Pancreas (tissue), 10 donors: ENCODE data around the gene MARCHF7. TPM values are rescaled to one million over a fixed set of nuclear protein-coding genes. Genes with fewer than 3 reads are reported as not detected.
A peak's percentile ranks its signal among the peaks of the same experiment; 100 is the strongest.

Experiments used
- ATAC-seq, 4 donors: fragments of 200-7000 bp; cut with Tn5 transposase; one replicate each; pipeline versions ENCODE4 v1.8.0 to v1.9.1; 2020; ENCODE audit warnings: mild to moderate bottlenecking in 4 of 4, moderate library complexity in 4 of 4
- DNase-seq, 6 donors: peaks; one replicate each; pipeline ENCODE4 v3.0.0-alpha.2; 2020
- FAIRE-seq: peaks from 2 replicates; lab custom pipeline; 2012; peaks lifted over from hg19 to GRCh38; lab: Jason Lieb, UNC
- H3K27ac ChIP-seq, 4 donors: fragments of 200-600 bp; sonication (generic); 1 replicate in 3 of 4; 2 replicates in 1 of 4; pipeline versions ENCODE4 v1.5.0 to v1.8.0; 2020
- H3K27me3 ChIP-seq, 4 donors: fragments of 200-600 bp; one replicate each; pipeline ENCODE4 v1.8.0; 2021
- H3K36me3 ChIP-seq, 3 donors: fragments of 200-600 bp; sonication (generic) in 1 of 3; one replicate each; pipeline versions ENCODE4 v1.5.0 to v1.8.0; 2020 to 2021
- H3K4me1 ChIP-seq, 3 donors: fragments of 200-600 bp; one replicate each; pipeline ENCODE4 v1.8.0; 2021
- H3K4me3 ChIP-seq, 4 donors: fragments of 200-600 bp; sonication (generic) in 2 of 4; one replicate each; pipeline versions ENCODE4 v1.5.0 to v1.8.0; 2020 to 2021
- H3K9me3 ChIP-seq, 4 donors: fragments of 200-600 bp; one replicate each; pipeline ENCODE4 v1.8.0; 2021
- CTCF ChIP-seq, 4 donors: fragments of 200-600 bp; sonication (generic) in 3 of 4; IDR thresholded peaks; one replicate each; pipeline versions ENCODE4 v1.5.0 to v1.8.0; 2021; ENCODE audit warnings: antibody characterized with exemption in 4 of 4
- WGBS, 2 donors: extraction: QIAGEN DNeasy Blood & Tissue Kit; methylation state at CpG; one replicate each; pipeline ENCODE4 v1.1.7; 2013; 5-methylcytosine and 5-hydroxymethylcytosine counted together
- intact Hi-C, 3 donors: fragments of 100-400 bp; cut with DNase I; formaldehyde crosslinking; loops; one replicate each; pipeline versions ENCODE4 v1.11.1 to v1.14.2; 2022
- polyA plus RNA-seq, 2 donors: library from polyadenylated mRNA; stranded (reverse); fragments of 200-250 nt; gene quantifications; one replicate each; pipeline ENCODE4 v1.2.3, GENCODE V29; 2013
- total RNA-seq, 6 donors: library from RNA; stranded (reverse); fragmentation: NEBNext Ultra II Directional in 4 of 6; extraction: Animal tissue kit (Norgen Biotek cat#: 25700) in 4 of 6; gene quantifications; one replicate each; pipeline versions ENCODE4 v1.2.1 to v1.2.4, GENCODE V29; 2021 to 2023
- donor health status: healthy with polysubstance abuse.
- donor health status: DM: no; HTN: no; CAD: no; lungs with moderate emphysema.
- donor health status: DM: no; HTN: no; CAD: no.
- donor health status: control.
- donor health status: control.
- donor health status: Bipolar disorder and iron deficiency.
- donor health status: DM: yes; HTN: yes; CAD: no.
- donor health status: DM: no; HTN: no; CAD: no.
- donor health status: DM: no; HTN: no; CAD: no.
- donor health status: DM: yes; HTN: yes; CAD: no.

The MARCHF7 gene
- total and polyA plus RNA-seq, 8 donors: 8.4 to 31.9 (median 19.5) TPM

- H3K36me3 ChIP-seq: peaks cover 2 to 29% (median 13%) of the 10 kb centered on the region in 3 donors
- DNase-seq: no peak
- no peaks in the 10 kb centered on the region for H3K27me3 ChIP-seq
- H3K27ac ChIP-seq: no peak overlapping the region
- H3K4me1 ChIP-seq: no peaks in the 10 kb centered on the region
- no peak for FAIRE-seq
- ATAC-seq: no peak
- no peak overlapping the region for H3K4me3 ChIP-seq
- TF ChIP-seq CTCF (IDR thresholded peaks at IDR 0.05): no peak
- 61 to 73% methylated on average over 1 of the region's 1 CpG for WGBS, 2 donors
- no peaks in the 10 kb centered on the region for H3K9me3 ChIP-seq
- intact Hi-C loops: no loop called here
These were observed 38.6 kb downstream of the MARCHF7 start for GRCh38 chr2:159750873-159751272.

GRCh38 chr2:159753797-159754196 is 41.5 kb downstream of the MARCHF7 start:
- no peak overlapping the region for H3K27ac ChIP-seq
- H3K36me3 ChIP-seq: peaks cover 0 to 14% (median under 1%) of the 10 kb centered on the region in 3 donors
- TF ChIP-seq CTCF (IDR thresholded peaks at IDR 0.05): no peak
- 74 to 77% methylated on average over 4 of the region's 4 CpGs for WGBS, 2 donors
- H3K4me1 ChIP-seq: no peaks in the 10 kb centered on the region
- H3K27me3 ChIP-seq: no peaks in the 10 kb centered on the region
- no peak for FAIRE-seq
- peak in 1 of 4 donors; percentile 36 for ATAC-seq
- no peaks in the 10 kb centered on the region for H3K9me3 ChIP-seq
- no peak for DNase-seq
- intact Hi-C loops: no loop called here
- H3K4me3 ChIP-seq: no peak overlapping the region

GRCh38 chr2:159755014-159755413 is 42.7 kb downstream of the MARCHF7 start:
- Histone ChIP-seq H3K4me1 (peaks cover 0 to 8% (median 0%) of the 10 kb centered on the region in 3 donors), H3K4me3 (no peak overlapping the region), H3K27ac (no peak overlapping the region), H3K27me3 (no peaks in the 10 kb centered on the region), H3K9me3 (no peaks in the 10 kb centered on the region), H3K36me3 (peaks cover 0 to 9% (median 0%) of the 10 kb centered on the region in 3 donors)
- FAIRE-seq (no peak), DNase-seq (no peak), ATAC-seq (no peak)
- intact Hi-C loops: no loop called here
- TF ChIP-seq CTCF (IDR thresholded peaks at IDR 0.05): no peak
- WGBS, 2 donors: 94 to 98% methylated on average over 2 of the region's 2 CpGs

- no peak for FAIRE-seq
- peak; percentile 42 to 59 (median 52) for ATAC-seq
- Histone ChIP-seq H3K9me3 (no peaks in the 10 kb centered on the region), H3K36me3 (peaks cover 0 to 8% (median 0%) of the 10 kb centered on the region in 3 donors), H3K4me1 (peaks cover 0 to 11% (median 0%) of the 10 kb centered on the region in 3 donors), H3K27ac (no peak overlapping the region), H3K4me3 (no peak overlapping the region), H3K27me3 (no peaks in the 10 kb centered on the region)
- no peak for DNase-seq
- intact Hi-C loops: no loop called here
- no peak for TF ChIP-seq CTCF (IDR thresholded peaks at IDR 0.05)
These were observed 43.5 kb downstream of the MARCHF7 start for GRCh38 chr2:159755788-159756187.

- DNase-seq (no peak), FAIRE-seq (no peak), ATAC-seq (no peak)
- H3K9me3 ChIP-seq: no peaks in the 10 kb centered on the region
- H3K36me3 ChIP-seq: no peaks in the 10 kb centered on the region
- peaks cover 0 to 11% (median 0%) of the 10 kb centered on the region in 3 donors for H3K4me1 ChIP-seq
- TF ChIP-seq CTCF (IDR thresholded peaks at IDR 0.05): no peak
- H3K4me3 ChIP-seq: no peak overlapping the region
- H3K27me3 ChIP-seq: no peaks in the 10 kb centered on the region
- intact Hi-C loops: no loop called here
- no peak overlapping the region for H3K27ac ChIP-seq
- WGBS, 2 donors: 65 to 76% methylated on average over 1 of the region's 1 CpG
These were observed 45.9 kb downstream of the MARCHF7 start for GRCh38 chr2:159758239-159758638.
